Adrenal gland (tissue), 12 donors: ENCODE results near the gene CERS1. TPM values are rescaled to one million over a fixed set of nuclear protein-coding genes. Genes with fewer than 3 reads are reported as not detected.
A peak's percentile ranks its signal among the peaks of the same experiment; 100 is the strongest.

Source experiments
- DNase-seq, 7 donors: peaks; one replicate each; pipeline ENCODE4 v3.0.0-alpha.2; 2019 to 2020
- H3K27ac ChIP-seq, 5 donors: fragments of 200-600 bp; sonication (generic) in 4 of 5; 1 replicate in 3 of 5; 2 replicates in 2 of 5; pipeline versions ENCODE4 v1.5.1 to v1.8.0; 2016 to 2020; ENCODE audit warnings: mild to moderate bottlenecking in 1 of 5
- H3K27me3 ChIP-seq: fragments of 200-600 bp; 2 replicates; pipeline ENCODE4 v1.8.0; 2021
- H3K36me3 ChIP-seq, 2 donors: fragments of 200-600 bp; replicated peaks in 1 of 2; 1 replicate in 1 of 2; 2 replicates in 1 of 2; pipeline versions ENCODE4 v1.5.1 to v1.8.0; 2018 to 2022
- H3K4me1 ChIP-seq, 2 donors: fragments of 200-600 bp; replicated peaks in 1 of 2; 1 replicate in 1 of 2; 2 replicates in 1 of 2; pipeline versions ENCODE4 v1.5.1 to v1.8.0; 2018 to 2021
- H3K4me3 ChIP-seq, 4 donors: fragments of 200-600 bp; sonication (generic) in 3 of 4; one replicate each; pipeline ENCODE4 v1.5.1; 2016 to 2018
- H3K9me3 ChIP-seq, 3 donors: fragments of 200-600 bp; sonication (generic) in 1 of 3; replicated peaks in 1 of 3; 1 replicate in 2 of 3; 2 replicates in 1 of 3; pipeline versions ENCODE4 v1.5.1 to v1.8.0; 2016 to 2021
- CTCF ChIP-seq, 6 experiments: fragments of 450-650 bp in 4 of 6; fragments of 200-600 bp in 2 of 6; sonication (generic) in 1 of 6; IDR thresholded peaks; 1 replicate in 5 of 6; 2 replicates in 1 of 6; pipeline versions ENCODE4 v1.5.1 to v1.8.0; 2016 to 2021; ENCODE audit warnings: antibody characterized with exemption in 6 of 6, mild to moderate bottlenecking in 2 of 6, moderate library complexity in 1 of 6
- POLR2A ChIP-seq, 2 donors: fragments of 450-650 bp; IDR thresholded peaks; one replicate each; pipeline ENCODE4 v1.6.1; 2017; ENCODE audit warnings: antibody characterized with exemption in 2 of 2, mild to moderate bottlenecking in 2 of 2, moderate library complexity in 1 of 2
- WGBS, 4 donors: extraction: QIAGEN DNeasy Blood & Tissue Kit in 2 of 4; methylation state at CpG; one replicate each; pipeline versions ENCODE4 v1.1.5 to v1.1.7; 2013 to 2017; 5-methylcytosine and 5-hydroxymethylcytosine counted together
- intact Hi-C, 2 donors: fragments of 100-400 bp; cut with DNase I; formaldehyde crosslinking; loops; one replicate each; pipeline versions ENCODE4 v1.14.1 to v1.15.0; 2022 to 2023
- polyA plus RNA-seq, 3 donors: library from polyadenylated mRNA; stranded (reverse); fragments of 200-250 nt in 2 of 3; fragments of 350-450 nt in 1 of 3; fragmentation: Illumina TruSeq in 1 of 3; extraction: RNeasy Lipid Tissue Mini Kit (QIAGEN cat#74804) in 1 of 3; gene quantifications; one replicate each; pipeline ENCODE4 v1.2.3, GENCODE V29; 2013 to 2014
- total RNA-seq, 9 donors: library from RNA; depleted of rRNA in 4 of 9; stranded (reverse); fragments of >200 nt in 4 of 9; fragments of 120-200 nt in 1 of 9; fragmentation: NEBNext Ultra II Directional in 1 of 9; extraction: Animal tissue kit (Norgen Biotek cat#: 25700) in 1 of 9; gene quantifications; one replicate each; pipeline versions ENCODE4 v1.1.0 to v1.2.4, GENCODE V29; 2013 to 2023
- donor health status: healthy with polysubstance abuse.
- donor health status: Bipolar disorder and iron deficiency.
- donor health status: DM: yes; HTN: yes; CAD: no.
- donor health status: DM: no; HTN: no; CAD: no.
- donor health status: DM: no; HTN: no; CAD: no.
- donor health status: DM: yes; HTN: yes; CAD: no.

Gene CERS1
- total and polyA plus RNA-seq, 12 donors, result 0.29 to 4.3 (median 1.8) TPM; not detected in 3

- Histone ChIP-seq H3K27ac (peak overlapping the region in 1 of 5 donors; percentile 89), H3K4me3 (peak overlapping the region in 2 of 4 donors; percentile 18 to 95), H3K4me1 (peaks cover 29 to 44% of the 10 kb centered on the region in 2 donors), H3K9me3 (no peaks in the 10 kb centered on the region), H3K36me3 (no peaks in the 10 kb centered on the region), H3K27me3 (no peaks in the 10 kb centered on the region)
- TF ChIP-seq POLR2A (IDR thresholded peaks at IDR 0.05) (no peak), CTCF (IDR thresholded peaks at IDR 0.05) (no peak)
- no peak for DNase-seq
- intact Hi-C loops, result no loop called here
- WGBS, 4 donors, result 11 to 23% (median 17%) methylated on average over 18 of the region's 18 CpGs
These were observed 61.9 kb downstream of the CERS1 start for GRCh38 chr19:18833849-18834643.

- Histone ChIP-seq H3K4me1 (peaks cover 22 to 35% of the 10 kb centered on the region in 2 donors), H3K27me3 (no peaks in the 10 kb centered on the region), H3K36me3 (no peaks in the 10 kb centered on the region), H3K9me3 (no peaks in the 10 kb centered on the region), H3K27ac (peak overlapping the region in 4 of 5 donors; percentile 16 to 96 (median 90)), H3K4me3 (peak overlapping the region; percentile 9 to 95 (median 47))
- intact Hi-C loops, result no loop called here
- TF ChIP-seq POLR2A (IDR thresholded peaks at IDR 0.05) (no peak), CTCF (IDR thresholded peaks at IDR 0.05) (no peak)
- DNase-seq, result no peak
- 1 to 5% (median 2%) methylated on average over 8 to 9 of the region's 9 CpGs for WGBS, 4 donors
These were observed 62.8 kb downstream of the CERS1 start for GRCh38 chr19:18833141-18833476.

- Histone ChIP-seq H3K9me3 (no peaks in the 10 kb centered on the region), H3K27ac (peak overlapping the region in 4 of 5 donors; percentile 86 to 96 (median 90)), H3K27me3 (no peaks in the 10 kb centered on the region), H3K36me3 (no peaks in the 10 kb centered on the region), H3K4me1 (peaks cover 20 to 33% of the 10 kb centered on the region in 2 donors), H3K4me3 (peak overlapping the region; percentile 45 to 95 (median 76))
- TF ChIP-seq POLR2A (IDR thresholded peaks at IDR 0.05), result peak in 1 of 2 donors; percentile 14
- peak in 2 of 6 experiments; percentile 9 to 13 for TF ChIP-seq CTCF (IDR thresholded peaks at IDR 0.05)
- WGBS, 4 donors, result 0 to 1% (median 1%) methylated on average over 20 to 69 of the region's 69 CpGs
- peak in 6 of 7 donors; percentile 51 to 76 (median 60) for DNase-seq
- intact Hi-C loops, result no loop called here
These were observed 63.4 kb downstream of the CERS1 start for GRCh38 chr19:18832306-18833140.
